ENCODE measurements around the gene SLC24A3. TPM values are rescaled to one million over a fixed set of nuclear protein-coding genes. Genes with fewer than 3 reads are reported as not detected.

SLC24A3 gene
- total and polyA plus RNA-seq, 11 donors = 0.26 to 3.9 (median 0.77) TPM

DNA sequence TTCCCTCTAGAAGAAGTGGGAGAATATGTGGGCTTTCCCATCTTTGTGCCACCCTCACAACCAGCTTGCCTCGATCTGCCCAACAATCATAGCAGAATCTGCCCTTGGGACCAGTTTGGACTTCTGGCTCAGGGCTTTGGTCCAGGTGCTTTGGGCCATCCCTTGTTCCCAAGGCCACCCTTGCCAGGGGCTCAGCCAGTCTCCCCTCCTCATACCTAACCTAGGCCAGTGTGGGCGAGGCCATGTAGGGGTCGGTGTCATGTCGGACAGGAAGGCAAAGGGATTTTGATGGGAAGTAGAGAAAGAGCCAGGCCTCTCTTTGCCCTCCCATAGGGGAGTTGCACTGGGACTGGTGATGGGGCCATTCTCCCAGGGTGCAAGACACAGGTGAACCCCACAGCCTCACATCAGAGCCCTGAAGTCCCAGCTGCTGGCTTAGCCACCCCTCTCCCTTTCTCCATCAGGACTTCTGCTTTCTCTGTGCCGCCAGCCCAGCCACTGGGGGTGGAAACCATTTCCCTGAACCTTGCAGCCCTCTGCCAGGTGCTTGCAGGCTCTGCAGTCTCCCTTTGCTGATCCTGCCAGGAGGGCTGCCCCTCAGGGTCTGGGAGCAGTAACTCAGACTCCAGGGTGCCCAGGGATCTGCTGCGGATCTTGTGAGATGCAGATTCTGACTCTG lies 60.7 kb downstream of the SLC24A3 start:
- no peaks in the 10 kb centered on the region for H3K9me3 ChIP-seq
- no peak overlapping the region for H3K4me3 ChIP-seq
- H3K27ac ChIP-seq = no peak overlapping the region
- no peak for DNase-seq
- H3K4me1 ChIP-seq = peaks cover 0 to 22% (median 15%) of the 10 kb centered on the region in 12 donors
- no peak for ATAC-seq
- intact Hi-C loops (cut with DNase I) = loop anchor here in 1 of 10 donors (10.0 kb wide), 1 partner anchor 102 kb away; no protein-coding TSS in a partner anchor
- 84 to 94% (median 91%) methylated on average over 6 of the region's 6 CpGs for WGBS, 4 donors
- H3K27me3 ChIP-seq = peaks cover 0 to 7% (median 0%) of the 10 kb centered on the region in 9 donors
- H3K36me3 ChIP-seq = no peaks in the 10 kb centered on the region
- TF ChIP-seq, protein P1, sequence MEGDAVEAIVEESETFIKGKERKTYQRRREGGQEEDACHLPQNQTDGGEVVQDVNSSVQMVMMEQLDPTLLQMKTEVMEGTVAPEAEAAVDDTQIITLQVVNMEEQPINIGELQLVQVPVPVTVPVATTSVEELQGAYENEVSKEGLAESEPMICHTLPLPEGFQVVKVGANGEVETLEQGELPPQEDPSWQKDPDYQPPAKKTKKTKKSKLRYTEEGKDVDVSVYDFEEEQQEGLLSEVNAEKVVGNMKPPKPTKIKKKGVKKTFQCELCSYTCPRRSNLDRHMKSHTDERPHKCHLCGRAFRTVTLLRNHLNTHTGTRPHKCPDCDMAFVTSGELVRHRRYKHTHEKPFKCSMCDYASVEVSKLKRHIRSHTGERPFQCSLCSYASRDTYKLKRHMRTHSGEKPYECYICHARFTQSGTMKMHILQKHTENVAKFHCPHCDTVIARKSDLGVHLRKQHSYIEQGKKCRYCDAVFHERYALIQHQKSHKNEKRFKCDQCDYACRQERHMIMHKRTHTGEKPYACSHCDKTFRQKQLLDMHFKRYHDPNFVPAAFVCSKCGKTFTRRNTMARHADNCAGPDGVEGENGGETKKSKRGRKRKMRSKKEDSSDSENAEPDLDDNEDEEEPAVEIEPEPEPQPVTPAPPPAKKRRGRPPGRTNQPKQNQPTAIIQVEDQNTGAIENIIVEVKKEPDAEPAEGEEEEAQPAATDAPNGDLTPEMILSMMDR (IDR thresholded peaks at IDR 0.05) = no peak
- no peak for TF ChIP-seq POLR2A (IDR thresholded peaks at IDR 0.05)

DNA sequence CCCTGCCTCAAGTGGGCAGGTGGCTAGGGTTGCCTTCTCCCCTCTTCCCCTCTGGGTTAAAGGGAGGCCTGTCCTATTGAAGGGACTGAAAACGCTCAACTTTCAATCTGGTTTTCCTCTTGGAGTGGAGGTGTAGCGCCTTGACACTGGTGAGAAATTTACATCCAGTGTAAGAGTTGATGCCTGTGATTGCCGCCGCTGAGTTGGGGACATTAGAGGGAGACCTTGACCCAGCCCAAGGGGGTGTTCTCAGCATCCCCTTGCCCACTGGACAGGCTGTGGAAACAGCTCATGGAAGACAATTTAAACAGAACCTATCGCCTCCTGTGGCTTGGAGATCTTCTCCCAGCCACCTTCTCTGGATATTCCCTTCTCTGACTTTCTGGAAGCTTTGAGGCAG lies 61.6 kb downstream of the SLC24A3 start:
- Histone ChIP-seq H3K9me3 (no peaks in the 10 kb centered on the region), H3K27me3 (peaks cover 0 to 7% (median 0%) of the 10 kb centered on the region in 9 donors), H3K36me3 (no peaks in the 10 kb centered on the region), H3K4me3 (no peak overlapping the region), H3K27ac (no peak overlapping the region), H3K4me1 (peaks cover 0 to 22% (median 15%) of the 10 kb centered on the region in 12 donors)
- no peak for ATAC-seq
- TF ChIP-seq, protein P1 (IDR thresholded peaks at IDR 0.05) = no peak
- DNase-seq = no peak
- WGBS, 4 donors = 88 to 95% (median 92%) methylated on average over 5 of the region's 5 CpGs
- intact Hi-C loops (cut with DNase I) = loop anchor here in 1 of 10 donors (10.0 kb wide), 1 partner anchor 101 kb away; no protein-coding TSS in a partner anchor

DNA sequence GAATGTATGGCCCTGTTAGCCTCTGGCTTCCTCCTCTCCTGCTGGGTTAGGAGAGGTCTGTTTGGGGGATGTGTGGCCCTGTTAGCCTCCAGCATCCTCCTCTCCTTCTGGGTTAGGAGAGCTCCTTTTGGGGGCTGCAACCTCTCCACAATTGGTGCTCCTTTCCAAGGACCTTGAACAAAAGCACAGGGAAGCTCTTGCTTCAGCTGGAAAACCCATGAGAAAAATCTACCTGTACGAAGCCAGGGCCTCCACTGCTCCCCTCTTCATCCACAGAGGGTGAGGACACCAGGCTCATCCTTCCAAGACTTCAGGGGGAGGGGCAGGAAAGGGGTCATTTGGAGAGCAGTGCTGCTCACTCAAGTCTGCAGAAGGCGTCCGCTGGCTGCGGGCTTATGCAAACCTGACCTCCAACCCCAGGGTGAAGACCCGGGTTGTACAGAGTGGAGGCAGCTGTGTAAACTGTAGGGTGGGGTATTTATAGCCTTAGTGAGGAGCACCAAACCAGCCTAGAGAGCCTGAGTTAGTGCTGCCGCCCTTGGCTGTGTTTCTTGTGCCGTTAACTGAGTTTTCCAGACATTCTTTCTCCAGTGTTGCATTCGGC lies 62.1 kb downstream of the SLC24A3 start:
- Histone ChIP-seq H3K27ac (peak overlapping the region in 4 of 12 donors; percentile 61 to 77 (median 68)), H3K9me3 (no peaks in the 10 kb centered on the region), H3K36me3 (no peaks in the 10 kb centered on the region), H3K4me1 (peaks cover 0 to 22% (median 15%) of the 10 kb centered on the region in 12 donors), H3K27me3 (peaks cover 0 to 4% (median 0%) of the 10 kb centered on the region in 9 donors), H3K4me3 (no peak overlapping the region)
- WGBS, 4 donors = 54 to 67% (median 61%) methylated on average over 8 of the region's 8 CpGs
- TF ChIP-seq, protein P1 (IDR thresholded peaks at IDR 0.05) = no peak
- no peak for TF ChIP-seq POLR2A (IDR thresholded peaks at IDR 0.05)
- peak; percentile 70 to 76 (median 73) for DNase-seq
- intact Hi-C loops (cut with DNase I) = loop anchor here in 1 of 10 donors (10.0 kb wide), 1 partner anchor 100 kb away; no protein-coding TSS in a partner anchor
- peak; percentile 57 to 80 (median 70) for ATAC-seq

DNA sequence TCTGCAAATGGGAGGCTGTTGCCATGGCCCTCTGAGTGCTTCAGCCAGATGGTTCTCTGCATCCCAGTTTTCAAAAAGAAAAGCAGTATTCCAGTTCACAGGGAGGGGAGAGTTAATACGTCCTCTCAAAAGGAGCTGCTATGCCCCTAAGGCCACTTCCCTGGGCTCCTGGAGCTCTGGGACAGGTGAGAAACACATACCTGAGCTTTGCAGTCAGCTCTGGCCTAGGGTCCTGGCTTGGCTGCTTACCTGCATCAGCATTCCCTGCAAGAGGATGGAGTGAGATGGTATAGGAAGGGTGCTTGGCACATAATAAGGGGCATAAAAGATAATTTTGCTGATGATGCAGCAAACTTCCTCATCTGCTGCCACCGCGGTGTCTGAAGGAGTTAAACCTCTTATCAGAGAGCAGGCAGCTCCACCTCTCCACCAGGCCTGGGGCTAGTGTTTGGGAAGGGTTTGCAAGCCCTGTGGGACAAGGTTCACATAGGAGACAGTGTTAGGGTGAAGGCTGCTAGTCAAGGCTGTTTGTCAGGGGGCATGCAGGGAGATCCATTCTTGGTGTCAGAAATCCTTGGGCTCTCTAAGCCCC lies 62.7 kb downstream of the SLC24A3 start:
- WGBS, 4 donors = 13 to 34% (median 28%) methylated on average over 3 of the region's 3 CpGs
- peak in 1 of 4 donors; percentile 51 for ATAC-seq
- Histone ChIP-seq H3K36me3 (no peaks in the 10 kb centered on the region), H3K4me3 (no peak overlapping the region), H3K27ac (peak overlapping the region in 11 of 12 donors; percentile 11 to 77 (median 47)), H3K4me1 (peaks cover 0 to 22% (median 15%) of the 10 kb centered on the region in 12 donors), H3K9me3 (no peaks in the 10 kb centered on the region), H3K27me3 (no peaks in the 10 kb centered on the region)
- DNase-seq = no peak
- TF ChIP-seq, protein P1 (IDR thresholded peaks at IDR 0.05) = no peak
- no peak for TF ChIP-seq POLR2A (IDR thresholded peaks at IDR 0.05)
- intact Hi-C loops (cut with DNase I) = loop anchor here in 1 of 10 donors (10.0 kb wide), 1 partner anchor 100 kb away; no protein-coding TSS in a partner anchor

Data from heart left ventricle (tissue), 16 donors.